Activated naive CD4-positive, alpha-beta T cell treated with anti-CD3 and anti-CD28 coated beads, Interleukin-2, amount 50 U/mL, for 16 hours (primary cell): Measurements from ENCODE around the gene AKR1A1.
"Not testable (repeated sequence)": the region's sequence is repeated elsewhere in the genome, so short reads cannot be mapped to it uniquely, and the experiment has no call there.

Source experiments
- DNase-seq: peaks from one replicate; pipeline ENCODE4 v3.0.0-alpha.2; 2020

The AKR1A1 gene

DNA sequence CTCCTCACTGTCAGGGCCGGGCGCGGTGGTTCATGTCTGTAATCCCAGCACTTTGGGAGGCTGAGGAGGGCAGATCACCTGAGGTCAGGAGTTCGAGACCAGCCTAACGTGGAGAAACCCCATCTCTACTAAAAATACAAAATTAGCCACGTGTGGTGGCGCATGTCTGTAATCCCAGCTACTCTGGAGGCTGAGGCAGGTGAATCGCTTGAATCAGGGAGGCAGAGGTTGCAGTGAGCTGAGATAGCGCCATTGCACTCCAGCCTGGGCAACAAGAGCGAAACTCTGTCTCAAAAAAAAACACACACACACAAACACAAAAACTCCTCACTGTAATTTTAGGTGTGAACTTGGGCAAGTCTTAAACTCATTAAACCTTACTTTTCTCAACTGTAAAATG, 26.7 kb upstream of the AKR1A1 start:
- DNase-seq, result not testable (repeated sequence)

GRCh38 chr1:45526135-45526644, 24.4 kb upstream of the AKR1A1 start:
- no peak for DNase-seq

- DNase-seq, result no peak
Observed at GRCh38 chr1:45530632-45531135, 19.9 kb upstream of the AKR1A1 start.

- DNase-seq, result no peak
Observed at GRCh38 chr1:45531873-45532272, 18.8 kb upstream of the AKR1A1 start.

DNA sequence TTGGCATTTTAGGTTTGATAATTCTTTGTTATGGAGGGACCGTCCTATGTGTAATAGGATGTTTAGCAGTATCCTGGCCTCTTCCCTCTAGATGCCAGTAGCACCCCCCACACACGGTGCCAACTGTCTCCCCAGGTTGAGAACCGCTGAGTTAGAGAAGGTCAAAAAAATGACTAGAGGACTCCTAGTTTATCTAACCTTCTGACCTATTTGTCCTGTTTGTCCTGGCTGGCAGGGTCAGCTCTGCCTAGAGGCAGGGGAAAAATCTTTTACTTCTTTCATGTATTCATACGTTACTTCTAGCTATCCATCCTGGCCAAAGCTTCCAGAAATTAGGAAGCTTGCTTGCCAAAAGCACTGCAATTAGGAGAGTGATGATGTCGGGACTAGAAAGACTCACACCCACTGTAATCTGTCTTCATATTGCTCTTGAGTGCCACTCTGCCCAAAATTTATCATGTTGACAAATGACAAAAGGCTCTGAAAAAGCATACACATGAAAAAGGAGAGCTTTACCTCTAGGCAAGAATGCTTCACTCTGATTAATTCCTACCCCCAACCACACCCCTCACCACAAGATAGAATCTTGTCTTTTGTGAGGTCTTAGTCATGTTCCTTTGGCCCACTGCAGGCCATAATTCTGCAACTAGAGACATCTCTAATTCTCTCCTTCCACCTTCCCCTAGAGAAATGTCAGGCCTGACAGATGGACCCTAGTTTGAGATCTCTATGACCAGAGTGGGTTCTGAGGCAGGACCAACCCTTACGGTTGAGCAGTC, 14.4 kb upstream of the AKR1A1 start:
- DNase-seq, result no peak

DNA sequence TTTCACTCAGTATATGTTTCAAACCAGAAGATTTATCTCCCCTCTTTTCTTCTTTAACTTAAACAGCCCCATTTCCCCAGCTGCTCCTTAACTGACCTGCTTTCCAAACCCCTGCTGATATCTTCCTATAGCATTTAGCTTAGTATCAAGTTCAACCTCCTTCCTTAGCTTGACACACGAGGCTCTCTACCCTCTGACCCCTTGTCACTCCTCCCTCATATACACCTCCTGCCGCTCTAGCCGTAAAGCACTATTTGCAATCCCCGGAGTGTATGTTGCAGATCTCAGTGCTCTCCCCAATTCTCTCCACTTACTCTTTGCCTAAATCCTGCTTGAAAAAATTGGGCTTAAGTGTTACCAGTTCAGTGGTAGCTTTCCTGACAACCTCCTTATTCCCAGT, 13.7 kb upstream of the AKR1A1 start:
- DNase-seq, result no peak

GRCh38 chr1:45541193-45541592, 9.4 kb upstream of the AKR1A1 start:
- DNase-seq, result no peak

DNA sequence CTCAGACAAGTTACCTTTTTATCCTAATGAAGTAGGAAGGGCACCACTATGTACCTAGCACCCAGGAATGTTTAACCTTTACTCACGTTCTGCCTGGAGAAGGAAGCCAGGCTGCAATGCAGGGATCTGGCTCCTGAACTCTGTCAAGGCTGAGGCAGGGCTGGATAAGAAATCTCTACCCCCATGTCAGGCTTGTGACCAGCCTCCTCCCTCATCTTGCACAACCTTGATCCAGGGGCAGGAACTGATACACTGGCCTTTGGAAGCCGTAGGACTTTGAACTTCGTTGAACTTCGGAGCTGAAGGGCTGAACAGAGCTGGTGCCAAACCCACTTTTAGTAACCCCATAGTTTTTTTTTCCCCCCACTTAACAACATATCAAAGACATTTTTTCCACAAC, 8.0 kb upstream of the AKR1A1 start:
- no peak for DNase-seq

DNA sequence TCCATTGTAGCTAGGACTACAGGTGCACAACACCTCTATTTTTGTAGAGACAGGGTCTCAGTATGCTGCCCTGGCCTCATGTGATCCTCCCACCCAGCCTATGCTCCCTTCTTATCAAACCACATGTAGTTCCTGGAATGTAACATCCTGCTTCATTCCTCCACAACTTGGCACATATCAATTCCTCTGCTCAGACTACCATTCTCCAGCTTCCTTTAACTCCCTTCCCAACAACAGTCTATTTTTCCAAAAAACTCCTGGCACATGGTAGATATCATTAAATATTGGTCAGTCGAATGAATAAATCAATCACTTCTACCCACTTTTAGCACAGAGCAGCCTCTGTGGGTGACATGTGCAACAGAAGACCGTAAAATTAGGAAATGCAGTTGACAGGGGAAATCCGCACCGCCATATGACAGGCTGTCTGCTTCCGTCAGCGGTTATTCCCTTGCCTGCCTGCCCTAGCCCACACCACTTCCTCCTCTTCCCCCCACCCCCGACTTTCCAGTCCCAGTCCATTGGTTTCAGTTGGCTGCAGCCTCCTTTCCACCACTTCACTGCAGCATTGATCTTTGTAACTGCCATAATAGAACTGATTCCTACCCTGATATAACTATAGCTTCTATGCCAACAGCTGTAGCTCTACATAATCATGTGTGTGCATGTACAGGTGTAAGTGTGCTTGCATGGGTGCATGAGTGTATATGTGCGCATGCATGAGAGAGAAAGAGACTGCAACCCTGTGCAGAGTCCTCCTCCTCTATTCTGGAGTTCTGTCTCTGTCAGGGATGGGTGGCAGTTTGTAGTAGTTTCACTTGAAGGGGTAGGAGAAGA, 6.8 kb upstream of the AKR1A1 start:
- peak; percentile 55 for DNase-seq

DNA sequence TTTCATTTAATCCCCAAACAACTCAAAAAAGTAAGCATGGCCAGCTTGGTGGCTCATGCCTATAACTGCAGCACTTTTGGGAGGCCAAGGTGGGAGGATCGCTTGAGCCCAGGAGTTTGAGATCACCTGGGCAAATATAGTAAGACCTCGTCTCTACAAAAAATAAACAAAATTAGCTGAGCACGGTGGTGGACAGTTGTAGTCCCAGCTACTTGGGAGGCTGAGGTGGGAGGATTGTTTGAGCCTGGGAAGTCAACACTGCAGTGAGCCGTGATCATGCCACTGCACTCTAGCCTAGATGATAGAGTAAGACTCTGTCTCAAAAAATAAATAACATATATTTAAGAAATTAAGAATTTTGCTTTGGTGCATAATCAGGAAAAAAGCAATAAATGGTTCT, 6.1 kb upstream of the AKR1A1 start:
- no peak for DNase-seq

DNA sequence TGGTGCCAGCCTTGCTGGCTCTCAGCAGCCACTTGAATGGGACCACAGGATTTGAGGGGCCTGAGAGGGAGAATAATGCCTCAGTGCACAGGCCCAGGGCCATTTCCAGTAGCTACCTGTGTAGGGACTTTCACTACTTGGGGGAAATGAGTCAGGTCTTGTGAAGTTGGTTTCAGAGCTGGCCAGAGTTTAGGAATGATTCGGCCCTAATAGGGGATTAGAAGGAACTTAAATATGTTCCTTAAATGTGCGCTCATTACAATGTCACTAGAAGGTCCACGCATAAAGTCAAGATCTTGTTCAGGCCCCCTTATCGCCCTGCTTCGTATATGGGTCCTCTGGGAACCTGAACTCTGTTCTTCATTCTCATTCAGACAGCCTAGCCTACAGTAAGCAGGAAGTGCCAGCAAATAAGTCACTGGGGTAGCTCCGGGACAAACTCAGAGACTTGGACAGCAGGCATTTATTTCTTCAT, 5.6 kb upstream of the AKR1A1 start:
- DNase-seq, result no peak

GRCh38 chr1:45545553-45546310, 4.9 kb upstream of the AKR1A1 start:
- DNase-seq, result no peak

DNA sequence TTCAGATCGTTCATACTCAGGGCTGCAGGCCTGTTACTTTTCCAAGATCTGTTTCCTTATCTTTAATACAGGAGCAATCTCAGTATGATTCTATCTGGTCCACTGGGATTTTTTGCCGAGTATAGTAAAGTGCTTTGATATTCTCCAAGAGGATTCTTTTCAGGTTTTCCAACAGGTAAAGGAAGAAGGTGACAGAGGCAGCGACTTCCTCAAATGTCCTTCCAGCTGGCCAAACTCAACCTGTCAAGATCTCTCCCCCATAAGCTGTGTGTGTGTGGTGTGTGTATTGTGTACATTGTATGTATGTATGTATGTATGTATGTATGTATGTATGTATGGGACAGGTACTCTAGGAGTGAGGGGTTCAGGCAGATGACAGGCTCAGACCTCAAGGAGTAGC, 1.1 kb downstream of the AKR1A1 start:
- DNase-seq, result no peak

DNA sequence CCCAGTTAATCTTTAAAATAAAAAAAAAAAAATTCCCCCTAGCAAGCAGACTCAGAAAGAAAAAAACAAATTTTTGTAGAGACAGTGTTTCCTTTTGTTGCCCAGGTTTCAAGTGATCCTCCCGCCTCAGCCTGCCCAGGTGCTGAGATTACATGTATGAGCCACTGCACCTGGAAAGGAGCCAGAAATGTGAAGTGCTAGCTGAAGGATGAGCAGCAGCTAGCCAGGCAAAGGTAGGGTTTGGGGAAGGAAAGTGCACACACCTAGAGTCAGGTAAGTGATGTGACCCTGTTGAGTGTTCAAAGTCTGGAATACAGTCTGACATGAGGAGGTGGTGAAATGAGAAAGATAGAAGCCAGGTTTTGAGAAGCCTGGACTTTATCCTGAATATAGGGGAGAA, 1.7 kb downstream of the AKR1A1 start:
- DNase-seq, result no peak

- no peak for DNase-seq
Observed at GRCh38 chr1:45554198-45554597, 3.6 kb downstream of the AKR1A1 start.

GRCh38 chr1:45557422-45557944, 6.9 kb downstream of the AKR1A1 start:
- no peak for DNase-seq

- no peak for DNase-seq
Observed at GRCh38 chr1:45563843-45564242, 13.2 kb downstream of the AKR1A1 start.

- DNase-seq, result no peak
Observed at GRCh38 chr1:45566722-45567121, 16.1 kb downstream of the AKR1A1 start.

DNA sequence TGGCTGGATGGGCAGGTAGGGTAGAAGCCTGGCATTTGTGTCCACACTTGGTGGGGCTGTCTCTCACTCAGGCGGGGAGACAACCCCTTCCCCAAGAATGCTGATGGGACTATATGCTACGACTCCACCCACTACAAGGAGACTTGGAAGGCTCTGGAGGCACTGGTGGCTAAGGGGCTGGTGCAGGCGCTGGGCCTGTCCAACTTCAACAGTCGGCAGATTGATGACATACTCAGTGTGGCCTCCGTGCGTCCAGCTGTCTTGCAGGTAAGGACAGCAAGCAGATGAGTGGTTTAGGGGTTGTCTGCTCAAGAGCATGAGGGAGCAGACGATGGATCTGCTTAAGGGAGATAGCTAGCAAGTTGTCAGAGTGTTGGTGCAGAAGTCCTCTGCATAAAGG, 17.3 kb downstream of the AKR1A1 start:
- no peak for DNase-seq

DNA sequence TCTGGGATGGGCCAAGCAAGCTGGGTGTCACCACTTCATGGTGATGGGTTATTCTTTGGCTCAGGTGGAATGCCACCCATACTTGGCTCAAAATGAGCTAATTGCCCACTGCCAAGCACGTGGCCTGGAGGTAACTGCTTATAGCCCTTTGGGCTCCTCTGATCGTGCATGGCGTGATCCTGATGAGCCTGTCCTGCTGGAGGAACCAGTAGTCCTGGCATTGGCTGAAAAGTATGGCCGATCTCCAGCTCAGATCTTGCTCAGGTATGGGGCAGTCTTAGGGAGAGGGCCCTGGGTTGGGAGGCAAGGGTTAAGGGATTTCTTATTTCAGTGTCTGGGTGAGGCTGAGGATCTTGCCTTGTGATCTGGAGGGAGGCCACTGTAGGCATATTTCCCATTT, 17.8 kb downstream of the AKR1A1 start:
- DNase-seq, result no peak

DNA sequence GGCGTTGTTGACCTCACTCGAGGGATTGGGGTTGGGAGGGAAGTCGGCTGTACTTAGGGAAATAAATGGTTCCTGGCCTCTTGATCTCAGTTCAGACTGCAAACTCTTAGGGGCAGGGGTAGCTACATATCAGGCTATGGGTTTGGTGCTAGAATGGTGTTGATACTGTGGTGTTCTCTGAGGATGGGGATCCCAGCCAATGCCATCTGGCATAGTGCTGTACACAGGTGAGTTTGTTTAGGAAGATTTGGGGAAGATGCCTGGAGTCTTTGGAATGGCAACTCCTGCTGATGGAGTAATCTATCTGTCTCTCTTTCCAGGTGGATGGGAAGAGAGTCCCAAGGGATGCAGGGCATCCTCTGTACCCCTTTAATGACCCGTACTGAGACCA, 18.9 kb downstream of the AKR1A1 start:
- DNase-seq, result no peak

DNA sequence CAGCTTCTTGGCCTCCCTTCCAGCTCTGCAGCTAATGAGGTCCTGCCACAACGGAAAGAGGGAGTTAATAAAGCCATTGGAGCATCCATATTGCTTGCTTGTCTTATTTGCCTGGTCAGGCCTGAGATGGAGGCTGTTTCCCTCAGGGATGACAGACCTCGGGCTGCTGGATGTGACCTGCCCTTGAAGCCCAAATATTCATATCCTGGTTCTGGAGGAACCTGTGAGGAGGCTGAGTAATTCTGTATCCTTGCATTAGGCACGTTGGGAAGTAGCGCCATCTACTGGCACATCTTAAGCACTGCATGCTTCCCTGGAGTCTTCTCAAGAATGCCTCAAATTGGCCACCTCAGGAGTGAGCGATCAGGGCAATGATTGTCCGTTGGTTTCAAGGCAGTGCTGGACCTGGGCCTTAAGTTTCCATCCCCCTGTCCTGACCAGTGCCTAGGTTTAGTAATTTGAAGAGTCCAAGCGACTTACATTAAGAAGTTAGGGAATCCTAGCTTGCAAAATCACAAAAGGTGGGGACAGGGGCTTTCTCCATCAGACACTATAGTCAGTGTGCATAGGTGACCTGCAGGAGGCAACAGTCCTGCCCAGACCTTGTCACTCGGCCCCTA, 19.4 kb downstream of the AKR1A1 start:
- DNase-seq, result peak; percentile 64
